Neural cell (in vitro differentiated cells): ENCODE measurements around the gene LRCOL1. TPM values are rescaled to one million over a fixed set of nuclear protein-coding genes. Genes with fewer than 3 reads are reported as not detected.

Source experiments
- H2AFZ ChIP-seq: fragments of 200-600, 300-800 bp; sonication (generic), shearing (Covaris generic); 2 replicates; pipeline ENCODE4 v1.6.0; 2014; ENCODE audit warnings: low read depth, mild to moderate bottlenecking, antibody characterized with exemption, low read length, moderate library complexity
- H3F3A ChIP-seq: fragments of 200-600 bp; shearing (Covaris generic); 2 replicates; pipeline ENCODE4 v1.6.1; 2016; ENCODE audit warnings: mild to moderate bottlenecking, moderate library complexity, mixed read lengths, antibody characterized with exemption, low read length; ENCODE audit not compliant: insufficient read depth, poor library complexity, severe bottlenecking
- H3K27ac ChIP-seq: fragments of 200-600, 300-800 bp; sonication (generic), shearing (Covaris generic); 2 replicates; pipeline ENCODE4 v1.5.1; 2014; ENCODE audit warnings: mild to moderate bottlenecking, low read length, moderate library complexity
- H3K27me3 ChIP-seq: fragments of 300-800, 200-600 bp; sonication (generic), shearing (Covaris generic); 2 replicates; pipeline ENCODE4 v1.6.0; 2014; ENCODE audit warnings: mild to moderate bottlenecking, low read depth, low read length, moderate library complexity; ENCODE audit not compliant: insufficient read depth
- H3K36me3 ChIP-seq: fragments of 300-800, 200-600 bp; sonication (generic), shearing (Covaris generic); 2 replicates; pipeline ENCODE4 v1.5.1; 2014; ENCODE audit warnings: mild to moderate bottlenecking, antibody characterized with exemption, low read length, moderate library complexity; ENCODE audit not compliant: insufficient read depth
- H3K4me2 ChIP-seq: fragments of 300-800, 200-600 bp; sonication (generic), shearing (Covaris generic); 2 replicates; pipeline ENCODE4 v1.6.0; 2014; ENCODE audit warnings: mild to moderate bottlenecking, low read length
- H3K4me3 ChIP-seq: fragments of 300-800, 200-600 bp; sonication (generic), shearing (Covaris generic); 2 replicates; pipeline ENCODE4 v1.5.1; 2014; ENCODE audit warnings: mild to moderate bottlenecking, low read length, moderate library complexity
- H3K79me2 ChIP-seq: fragments of 200-600 bp; shearing (Covaris generic); replicated peaks from 2 replicates; pipeline ENCODE4 v1.6.0; 2014; ENCODE audit warnings: mild to moderate bottlenecking, low read length, moderate library complexity; ENCODE audit not compliant: insufficient read depth
- H3K9ac ChIP-seq: fragments of 300-800, 200-600 bp; sonication (generic), shearing (Covaris generic); 2 replicates; pipeline ENCODE4 v1.6.1; 2016; ENCODE audit warnings: mild to moderate bottlenecking, low read length, mixed read lengths
- H3K9me2 ChIP-seq: fragments of 200-600 bp; shearing (Covaris generic); 2 replicates; pipeline ENCODE4 v1.6.1; 2016; ENCODE audit warnings: mild to moderate bottlenecking, low read length, mixed read lengths; ENCODE audit not compliant: insufficient read depth
- H3K9me3 ChIP-seq: fragments of 200-600, 300-800 bp; sonication (generic), shearing (Covaris generic); 2 replicates; pipeline ENCODE4 v1.6.1; 2016; ENCODE audit warnings: mild to moderate bottlenecking, mixed run types, low read length, moderate library complexity, mixed read lengths
- H4K20me1 ChIP-seq: fragments of 200-600 bp; shearing (Covaris generic); 2 replicates; pipeline ENCODE4 v1.6.1; 2016; ENCODE audit warnings: mild to moderate bottlenecking, mixed run types; ENCODE audit not compliant: insufficient read depth
- EP300 ChIP-seq: fragments of 450-650 bp; conservative IDR thresholded peaks from 2 replicates; pipeline ENCODE4 v1.6.1; 2014; ENCODE audit warnings: antibody characterized with exemption, mild to moderate bottlenecking, moderate library complexity; ENCODE audit not compliant: poor library complexity, severe bottlenecking
- EZH2 ChIP-seq: fragments of 200-600, 300-800 bp; shearing (Covaris generic), sonication (generic); IDR thresholded peaks from 2 replicates; pipeline ENCODE4 v1.6.1; 2014; ENCODE audit warnings: antibody characterized with exemption, low read length, borderline replicate concordance, mild to moderate bottlenecking; ENCODE audit not compliant: insufficient read depth, poor library complexity, severe bottlenecking
- MXI1 ChIP-seq: fragments of 450-650 bp; conservative IDR thresholded peaks from 2 replicates; pipeline ENCODE4 v1.6.1; 2014; ENCODE audit warnings: antibody characterized with exemption, mild to moderate bottlenecking; ENCODE audit not compliant: poor library complexity, severe bottlenecking
- POLR2AphosphoS5 ChIP-seq: IDR thresholded peaks from 2 replicates; pipeline ENCODE4 v1.6.1; 2012
- RAD21 ChIP-seq: fragments of 450-650 bp; conservative IDR thresholded peaks from 2 replicates; pipeline ENCODE4 v1.6.1; 2014; ENCODE audit warnings: antibody characterized with exemption, mild to moderate bottlenecking, moderate library complexity
- SMC3 ChIP-seq: fragments of 450-650 bp; conservative IDR thresholded peaks from 2 replicates; pipeline ENCODE4 v1.6.1; 2014; ENCODE audit warnings: antibody characterized with exemption, mild to moderate bottlenecking, moderate library complexity; ENCODE audit not compliant: poor library complexity
- TAF1 ChIP-seq: IDR thresholded peaks from 2 replicates; pipeline ENCODE4 v1.6.1; 2012; ENCODE audit warnings: low read depth
- polyA plus RNA-seq: library from polyadenylated mRNA; depleted of rRNA; stranded (reverse); fragments of >200 nt; gene quantifications from 2 replicates; pipeline ENCODE4 v1.2.3, GENCODE V29; 2014
- TF ChIP-seq, protein P1 (sequence below): fragments of 450-650 bp; IDR thresholded peaks from 2 replicates; pipeline ENCODE4 v1.5.1; 2014; ENCODE audit warnings: antibody characterized with exemption, mild to moderate bottlenecking, moderate library complexity; ENCODE audit not compliant: poor library complexity, severe bottlenecking
- TF ChIP-seq, protein P2 (sequence below): IDR thresholded peaks from 2 replicates; pipeline ENCODE4 v1.6.1; 2012; ENCODE audit warnings: borderline replicate concordance

LRCOL1 gene
- polyA plus RNA-seq, 1 donor from 2014 or later = not detected

DNA sequence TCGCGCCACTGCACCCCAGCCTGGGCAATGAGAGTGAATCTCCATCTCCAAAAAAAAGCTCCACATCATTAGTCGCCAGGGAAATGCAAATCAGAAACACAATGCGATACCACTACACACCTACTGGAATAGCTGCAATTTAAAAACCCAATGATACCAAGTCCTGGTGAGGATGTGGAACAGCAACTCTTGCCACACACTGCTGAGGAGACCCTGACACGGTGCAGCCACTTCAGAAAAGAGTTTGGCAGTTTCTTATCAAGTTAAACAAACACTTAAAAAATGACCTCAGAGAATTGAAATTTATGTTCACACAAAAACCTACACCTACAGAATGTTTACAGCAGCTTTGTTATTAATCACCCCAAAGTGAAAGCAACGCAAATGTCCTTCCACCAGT is 20.3 kb upstream of the LRCOL1 start:
- Histone ChIP-seq H4K20me1 (no peaks in the 10 kb centered on the region), H3K9me3 (no peaks in the 10 kb centered on the region), H3K79me2 (no peaks in the 10 kb centered on the region), H3K9me2 (no peaks in the 10 kb centered on the region), H3K9ac (no peak overlapping the region), H3K4me3 (no peak overlapping the region), H2AFZ (no peak overlapping the region), H3K4me2 (no peak overlapping the region), H3K27me3 (no peaks in the 10 kb centered on the region), H3F3A (no peaks in the 10 kb centered on the region), H3K36me3 (no peaks in the 10 kb centered on the region), H3K27ac (no peak overlapping the region)
- TF ChIP-seq EP300 (no peak), RAD21 (no peak), MXI1 (no peak), TAF1 (no peak), SMC3 (no peak)
- TF ChIP-seq, protein P1, sequence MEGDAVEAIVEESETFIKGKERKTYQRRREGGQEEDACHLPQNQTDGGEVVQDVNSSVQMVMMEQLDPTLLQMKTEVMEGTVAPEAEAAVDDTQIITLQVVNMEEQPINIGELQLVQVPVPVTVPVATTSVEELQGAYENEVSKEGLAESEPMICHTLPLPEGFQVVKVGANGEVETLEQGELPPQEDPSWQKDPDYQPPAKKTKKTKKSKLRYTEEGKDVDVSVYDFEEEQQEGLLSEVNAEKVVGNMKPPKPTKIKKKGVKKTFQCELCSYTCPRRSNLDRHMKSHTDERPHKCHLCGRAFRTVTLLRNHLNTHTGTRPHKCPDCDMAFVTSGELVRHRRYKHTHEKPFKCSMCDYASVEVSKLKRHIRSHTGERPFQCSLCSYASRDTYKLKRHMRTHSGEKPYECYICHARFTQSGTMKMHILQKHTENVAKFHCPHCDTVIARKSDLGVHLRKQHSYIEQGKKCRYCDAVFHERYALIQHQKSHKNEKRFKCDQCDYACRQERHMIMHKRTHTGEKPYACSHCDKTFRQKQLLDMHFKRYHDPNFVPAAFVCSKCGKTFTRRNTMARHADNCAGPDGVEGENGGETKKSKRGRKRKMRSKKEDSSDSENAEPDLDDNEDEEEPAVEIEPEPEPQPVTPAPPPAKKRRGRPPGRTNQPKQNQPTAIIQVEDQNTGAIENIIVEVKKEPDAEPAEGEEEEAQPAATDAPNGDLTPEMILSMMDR = no peak

DNA sequence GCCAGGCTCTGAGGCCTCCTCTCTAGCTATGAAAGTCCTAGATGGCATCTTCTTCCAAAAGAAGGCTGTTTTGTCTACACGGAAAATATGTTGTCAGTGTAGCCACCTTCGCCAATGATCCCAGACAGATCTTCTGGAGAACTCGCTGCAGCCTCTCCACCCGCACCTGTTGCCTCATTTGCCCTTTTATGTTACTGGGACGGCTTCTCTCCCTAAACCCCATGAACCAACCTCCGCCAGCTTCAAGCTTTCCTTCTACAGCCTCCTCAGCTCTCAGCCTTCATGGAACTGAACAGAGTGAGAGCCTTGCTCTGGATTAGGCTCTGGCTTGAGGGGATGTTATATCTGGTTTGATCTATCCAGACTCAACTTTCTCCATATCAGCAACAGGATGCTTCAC is 18.9 kb upstream of the LRCOL1 start:
- TF ChIP-seq RAD21 = no peak
- no peak for TF ChIP-seq POLR2AphosphoS5
- no peak for TF ChIP-seq TAF1
- no peak for TF ChIP-seq EZH2
- TF ChIP-seq MXI1 = no peak
- TF ChIP-seq EP300 = no peak
- TF ChIP-seq, protein P1 = no peak
- TF ChIP-seq, protein P2, sequence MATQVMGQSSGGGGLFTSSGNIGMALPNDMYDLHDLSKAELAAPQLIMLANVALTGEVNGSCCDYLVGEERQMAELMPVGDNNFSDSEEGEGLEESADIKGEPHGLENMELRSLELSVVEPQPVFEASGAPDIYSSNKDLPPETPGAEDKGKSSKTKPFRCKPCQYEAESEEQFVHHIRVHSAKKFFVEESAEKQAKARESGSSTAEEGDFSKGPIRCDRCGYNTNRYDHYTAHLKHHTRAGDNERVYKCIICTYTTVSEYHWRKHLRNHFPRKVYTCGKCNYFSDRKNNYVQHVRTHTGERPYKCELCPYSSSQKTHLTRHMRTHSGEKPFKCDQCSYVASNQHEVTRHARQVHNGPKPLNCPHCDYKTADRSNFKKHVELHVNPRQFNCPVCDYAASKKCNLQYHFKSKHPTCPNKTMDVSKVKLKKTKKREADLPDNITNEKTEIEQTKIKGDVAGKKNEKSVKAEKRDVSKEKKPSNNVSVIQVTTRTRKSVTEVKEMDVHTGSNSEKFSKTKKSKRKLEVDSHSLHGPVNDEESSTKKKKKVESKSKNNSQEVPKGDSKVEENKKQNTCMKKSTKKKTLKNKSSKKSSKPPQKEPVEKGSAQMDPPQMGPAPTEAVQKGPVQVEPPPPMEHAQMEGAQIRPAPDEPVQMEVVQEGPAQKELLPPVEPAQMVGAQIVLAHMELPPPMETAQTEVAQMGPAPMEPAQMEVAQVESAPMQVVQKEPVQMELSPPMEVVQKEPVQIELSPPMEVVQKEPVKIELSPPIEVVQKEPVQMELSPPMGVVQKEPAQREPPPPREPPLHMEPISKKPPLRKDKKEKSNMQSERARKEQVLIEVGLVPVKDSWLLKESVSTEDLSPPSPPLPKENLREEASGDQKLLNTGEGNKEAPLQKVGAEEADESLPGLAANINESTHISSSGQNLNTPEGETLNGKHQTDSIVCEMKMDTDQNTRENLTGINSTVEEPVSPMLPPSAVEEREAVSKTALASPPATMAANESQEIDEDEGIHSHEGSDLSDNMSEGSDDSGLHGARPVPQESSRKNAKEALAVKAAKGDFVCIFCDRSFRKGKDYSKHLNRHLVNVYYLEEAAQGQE = no peak
- no peak for TF ChIP-seq SMC3
- Histone ChIP-seq H3F3A (no peaks in the 10 kb centered on the region), H3K79me2 (no peaks in the 10 kb centered on the region), H3K4me3 (no peak overlapping the region), H3K9me3 (no peaks in the 10 kb centered on the region), H4K20me1 (no peaks in the 10 kb centered on the region), H3K36me3 (no peaks in the 10 kb centered on the region), H2AFZ (no peak overlapping the region), H3K9ac (no peak overlapping the region), H3K27ac (no peak overlapping the region), H3K9me2 (no peaks in the 10 kb centered on the region), H3K27me3 (no peaks in the 10 kb centered on the region), H3K4me2 (no peak overlapping the region)
